ENCODE data around the gene NUP107. TPM values are rescaled to one million over a fixed set of nuclear protein-coding genes. Genes with fewer than 3 reads are reported as not detected.

NUP107 gene
- total RNA-seq, 1 experiment from 2014 or later = 110 TPM

- Mint-ChIP-seq H3K27ac (ENCODE audit: unreplicated experiment) (no peak overlapping the region), H3K9me3 (ENCODE audit: low read depth, unreplicated experiment) (no peaks in the 10 kb centered on the region), H3K4me3 (ENCODE audit: low read depth, unreplicated experiment) (no peak overlapping the region), H3K27me3 (ENCODE audit: unreplicated experiment) (no peaks in the 10 kb centered on the region), H3K4me1 (ENCODE audit: low read depth, unreplicated experiment) (peaks cover 24% of the 10 kb centered on the region), H3K36me3 (ENCODE audit: insufficient read depth, unreplicated experiment) (no peaks in the 10 kb centered on the region)
- intact Hi-C loops (cut with micrococcal nuclease; ENCODE audit: unreplicated experiment) = loop anchor here (5.0 kb wide), 1 partner anchor 41 kb away; the partner anchor contains the start of gene SLC35E3
- BruUV-seq (replicated peaks) = no TSS peak
- CTCF ChIA-PET = no interaction called here
- DNase-seq = no peak
- no peak for TF ChIP-seq CTCF (IDR thresholded peaks at IDR 0.05; ENCODE audit: unreplicated experiment)
Observed at GRCh38 chr12:68788554-68789143, 101.9 kb downstream of the NUP107 start.

GRCh38 chr12:68789144-68789878, 102.5 kb downstream of the NUP107 start:
- no peak overlapping the region for H3K27ac Mint-ChIP-seq (ENCODE audit: unreplicated experiment)
- DNase-seq = no peak
- CTCF ChIA-PET = no interaction called here
- H3K36me3 Mint-ChIP-seq (ENCODE audit: insufficient read depth, unreplicated experiment) = no peaks in the 10 kb centered on the region
- BruUV-seq (replicated peaks) = no TSS peak
- intact Hi-C loops (cut with micrococcal nuclease; ENCODE audit: unreplicated experiment) = loop anchor here (5.0 kb wide), 1 partner anchor 42 kb away; the partner anchor contains the start of gene SLC35E3
- H3K27me3 Mint-ChIP-seq (ENCODE audit: unreplicated experiment) = no peaks in the 10 kb centered on the region
- no peaks in the 10 kb centered on the region for H3K9me3 Mint-ChIP-seq (ENCODE audit: low read depth, unreplicated experiment)
- H3K4me3 Mint-ChIP-seq (ENCODE audit: low read depth, unreplicated experiment) = no peak overlapping the region
- TF ChIP-seq CTCF (IDR thresholded peaks at IDR 0.05; ENCODE audit: unreplicated experiment) = no peak
- peaks cover 24% of the 10 kb centered on the region for H3K4me1 Mint-ChIP-seq (ENCODE audit: low read depth, unreplicated experiment)

- BruUV-seq (replicated peaks) = no TSS peak
- H3K4me3 Mint-ChIP-seq (ENCODE audit: low read depth, unreplicated experiment) = no peak overlapping the region
- H3K36me3 Mint-ChIP-seq (ENCODE audit: insufficient read depth, unreplicated experiment) = no peaks in the 10 kb centered on the region
- intact Hi-C loops (cut with micrococcal nuclease; ENCODE audit: unreplicated experiment) = no loop called here
- no peak for DNase-seq
- peaks cover 20% of the 10 kb centered on the region for H3K4me1 Mint-ChIP-seq (ENCODE audit: low read depth, unreplicated experiment)
- TF ChIP-seq CTCF (IDR thresholded peaks at IDR 0.05; ENCODE audit: unreplicated experiment) = no peak
- no peak overlapping the region for H3K27ac Mint-ChIP-seq (ENCODE audit: unreplicated experiment)
- no peaks in the 10 kb centered on the region for H3K27me3 Mint-ChIP-seq (ENCODE audit: unreplicated experiment)
- CTCF ChIA-PET = no interaction called here
- H3K9me3 Mint-ChIP-seq (ENCODE audit: low read depth, unreplicated experiment) = no peaks in the 10 kb centered on the region
Observed at GRCh38 chr12:68790081-68790951, 103.5 kb downstream of the NUP107 start.

- Mint-ChIP-seq H3K27me3 (ENCODE audit: unreplicated experiment) (no peaks in the 10 kb centered on the region), H3K9me3 (ENCODE audit: low read depth, unreplicated experiment) (no peaks in the 10 kb centered on the region), H3K4me3 (ENCODE audit: low read depth, unreplicated experiment) (no peak overlapping the region), H3K27ac (ENCODE audit: unreplicated experiment) (no peak overlapping the region), H3K4me1 (ENCODE audit: low read depth, unreplicated experiment) (peaks cover 15% of the 10 kb centered on the region), H3K36me3 (ENCODE audit: insufficient read depth, unreplicated experiment) (no peaks in the 10 kb centered on the region)
- BruUV-seq (replicated peaks) = no TSS peak
- TF ChIP-seq CTCF (IDR thresholded peaks at IDR 0.05; ENCODE audit: unreplicated experiment) = no peak
- DNase-seq = no peak
- CTCF ChIA-PET = no interaction called here
- intact Hi-C loops (cut with micrococcal nuclease; ENCODE audit: unreplicated experiment) = no loop called here
Observed at GRCh38 chr12:68790952-68791234, 104.1 kb downstream of the NUP107 start.
